ENCODE results near the gene RBMXL3.

- TF ChIP-seq CTCF (conservative IDR thresholded peaks at IDR 0.05), result peak; percentile 45
- no peak for TF ChIP-seq ZFX (IDR thresholded peaks at IDR 0.05)
These were observed 37.7 kb downstream of the RBMXL3 start for GRCh38 chrX:115226929-115227328.
